HG03457 (cell line): Measurements from ENCODE around the gene CTNNBIP1.

Experiments
- ATAC-seq: cut with Tn5 transposase; IDR thresholded peaks from one replicate; pipeline ENCODE4 v1.9.1; 2021; ENCODE audit warnings: moderate number of reproducible peaks; ENCODE audit not compliant: unreplicated experiment

CTNNBIP1 gene

GRCh38 chr1:9881838-9882249, 28.2 kb downstream of the CTNNBIP1 start:
- no peak for ATAC-seq

GRCh38 chr1:9878404-9878803, 31.7 kb downstream of the CTNNBIP1 start:
- no peak for ATAC-seq

DNA sequence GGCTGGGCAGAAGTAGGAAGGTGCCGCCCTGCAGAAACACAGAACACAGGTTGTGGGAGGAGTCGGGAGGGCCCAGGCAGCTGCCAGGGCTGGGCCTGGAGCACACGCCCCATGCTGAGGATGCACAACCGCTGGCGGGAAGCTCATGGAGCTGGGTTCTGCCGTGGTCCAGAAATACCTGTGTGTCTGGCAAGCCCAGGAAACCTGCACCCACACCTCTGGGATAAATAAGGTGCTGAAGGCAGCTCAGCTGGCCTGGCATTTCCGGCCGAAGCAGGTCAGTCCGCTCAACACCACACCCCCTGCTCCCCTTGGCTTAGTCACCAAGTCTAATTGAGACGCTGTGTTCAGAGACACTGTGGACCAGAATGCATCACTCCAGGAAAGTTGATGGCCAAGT, 32.1 kb downstream of the CTNNBIP1 start:
- no peak for ATAC-seq

DNA sequence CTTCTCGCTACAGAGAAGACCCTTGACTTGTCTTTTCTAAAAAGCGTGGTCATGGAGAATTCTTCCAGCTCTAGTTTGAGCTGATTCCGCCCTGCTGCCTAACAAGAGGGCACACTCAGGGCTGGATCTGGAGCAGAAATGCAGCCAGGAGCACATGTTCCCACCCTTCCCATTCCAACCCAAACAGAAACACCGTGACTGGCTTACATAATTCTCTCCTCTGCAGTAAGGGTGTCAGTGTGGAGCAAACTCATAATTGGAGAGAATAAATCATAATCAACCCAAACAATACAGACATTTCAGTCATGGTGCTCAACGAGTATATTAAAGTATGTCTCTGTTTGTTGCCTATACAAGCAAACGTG, 34.5 kb downstream of the CTNNBIP1 start:
- no peak for ATAC-seq

DNA sequence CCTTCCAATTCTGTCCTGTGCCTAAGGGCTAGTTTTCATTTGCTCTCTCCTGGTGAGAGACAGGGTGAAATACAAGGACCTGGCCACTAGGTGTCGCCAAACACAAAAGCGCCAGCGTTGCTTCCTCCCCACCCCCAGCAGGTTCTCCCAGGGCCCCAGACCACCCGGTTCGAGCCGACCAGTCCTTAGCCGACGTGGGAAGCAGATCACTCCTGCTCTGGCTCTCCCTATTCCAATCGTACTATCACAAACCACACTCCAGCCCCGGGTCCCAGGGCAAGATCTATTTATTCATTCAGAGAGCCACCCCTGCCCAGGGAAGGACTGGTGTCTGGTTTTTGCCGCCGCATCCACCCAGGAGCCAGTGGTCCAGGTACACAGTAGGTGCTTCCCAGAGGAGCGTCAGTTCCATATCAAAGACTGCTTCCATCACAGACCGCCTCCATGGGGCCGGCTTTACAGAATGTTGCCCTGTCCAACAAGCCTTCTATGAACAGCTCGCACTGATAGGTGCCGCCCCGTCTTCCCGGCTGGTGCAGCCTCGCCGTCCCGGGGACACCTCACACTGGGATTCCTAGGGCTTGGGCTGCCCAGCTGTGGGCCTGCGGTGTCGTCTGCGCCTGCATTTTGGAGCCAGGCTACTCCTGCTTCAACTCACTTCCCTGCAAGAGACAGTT, 35.0 kb downstream of the CTNNBIP1 start:
- no peak for ATAC-seq

GRCh38 chr1:9874412-9874811, 35.7 kb downstream of the CTNNBIP1 start:
- ATAC-seq, result no peak

GRCh38 chr1:9873992-9874391, 36.1 kb downstream of the CTNNBIP1 start:
- no peak for ATAC-seq

- no peak for ATAC-seq
Observed at GRCh38 chr1:9873385-9873784, 36.7 kb downstream of the CTNNBIP1 start.

- no peak for ATAC-seq
Observed at GRCh38 chr1:9872430-9873165, 37.5 kb downstream of the CTNNBIP1 start.

DNA sequence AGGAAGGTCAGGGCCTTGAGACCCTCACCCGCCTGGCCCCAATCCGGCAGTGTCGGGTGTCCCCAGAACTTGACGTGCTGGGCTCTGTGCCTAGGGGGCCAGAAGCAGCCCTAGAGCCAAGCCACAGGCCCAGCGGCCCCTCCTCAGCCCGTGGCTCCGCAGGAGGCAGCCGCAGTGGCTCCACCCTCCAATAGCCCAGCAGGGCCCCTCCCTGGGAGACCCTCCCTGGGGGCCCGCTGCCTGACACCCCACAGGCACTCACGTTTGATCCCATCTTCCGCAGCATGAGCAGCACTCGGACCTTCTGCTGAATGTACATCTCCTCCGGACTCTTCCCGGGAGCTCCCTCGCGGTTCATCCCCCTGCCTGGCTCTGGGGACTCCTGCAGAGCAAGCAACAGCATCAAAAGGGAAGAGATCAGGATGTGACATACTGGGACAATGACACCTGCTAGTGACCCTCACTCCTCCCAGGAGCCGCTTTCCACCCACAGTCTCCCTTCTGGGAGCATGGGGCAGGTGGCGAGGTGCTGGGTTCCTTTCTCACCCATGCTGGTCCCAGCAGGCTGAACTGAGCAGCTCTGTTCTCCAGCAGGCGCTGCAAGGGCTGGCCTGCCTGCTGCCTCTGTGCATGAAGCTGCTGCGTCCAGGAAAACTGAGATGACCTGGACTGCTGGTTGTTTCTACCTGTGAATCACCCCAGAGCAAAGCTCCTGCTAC, 38.2 kb downstream of the CTNNBIP1 start:
- no peak for ATAC-seq

GRCh38 chr1:9871021-9871420, 39.0 kb downstream of the CTNNBIP1 start:
- ATAC-seq, result no peak

DNA sequence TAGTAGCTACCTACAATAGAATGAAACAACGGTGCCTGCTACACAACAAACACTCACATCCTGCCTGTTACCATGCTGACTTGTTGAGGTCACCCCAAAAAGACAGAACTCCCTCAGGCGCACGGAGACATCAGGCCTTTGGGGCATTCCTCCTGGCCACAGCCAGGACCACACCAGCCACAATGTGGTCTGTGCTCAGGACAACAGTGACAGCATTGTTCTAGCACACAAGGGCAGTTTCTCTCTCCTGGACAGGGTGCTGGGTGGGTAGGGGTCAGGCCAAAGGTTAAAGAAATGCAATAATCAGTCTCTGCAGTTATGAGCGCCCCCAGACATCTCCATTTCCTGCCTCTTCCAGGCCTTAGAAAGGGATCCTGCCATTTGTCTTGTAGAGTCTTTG, 39.5 kb downstream of the CTNNBIP1 start:
- ATAC-seq, result no peak

DNA sequence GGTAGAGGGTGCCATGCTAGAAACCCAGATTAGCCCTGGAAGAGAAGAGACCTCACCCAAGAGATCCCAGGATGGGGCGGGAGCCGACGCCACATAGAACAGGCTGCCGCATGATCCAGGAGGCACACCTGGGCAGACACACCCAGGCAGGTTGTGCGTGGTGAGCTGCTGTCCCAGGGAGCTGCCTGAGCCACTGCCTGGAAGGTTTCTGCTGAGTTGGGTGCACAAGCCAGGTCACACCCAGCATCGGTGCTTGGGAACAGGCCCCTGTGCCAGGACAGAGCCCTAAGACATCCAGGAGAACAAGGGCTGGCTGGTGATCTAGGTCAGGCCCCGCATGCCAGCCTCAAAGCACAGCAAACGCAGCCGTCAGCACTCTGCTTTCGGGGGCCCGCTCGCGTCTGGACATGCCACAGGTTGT, 40.2 kb downstream of the CTNNBIP1 start:
- ATAC-seq, result no peak

- no peak for ATAC-seq
Observed at GRCh38 chr1:9868244-9868590, 41.9 kb downstream of the CTNNBIP1 start.

DNA sequence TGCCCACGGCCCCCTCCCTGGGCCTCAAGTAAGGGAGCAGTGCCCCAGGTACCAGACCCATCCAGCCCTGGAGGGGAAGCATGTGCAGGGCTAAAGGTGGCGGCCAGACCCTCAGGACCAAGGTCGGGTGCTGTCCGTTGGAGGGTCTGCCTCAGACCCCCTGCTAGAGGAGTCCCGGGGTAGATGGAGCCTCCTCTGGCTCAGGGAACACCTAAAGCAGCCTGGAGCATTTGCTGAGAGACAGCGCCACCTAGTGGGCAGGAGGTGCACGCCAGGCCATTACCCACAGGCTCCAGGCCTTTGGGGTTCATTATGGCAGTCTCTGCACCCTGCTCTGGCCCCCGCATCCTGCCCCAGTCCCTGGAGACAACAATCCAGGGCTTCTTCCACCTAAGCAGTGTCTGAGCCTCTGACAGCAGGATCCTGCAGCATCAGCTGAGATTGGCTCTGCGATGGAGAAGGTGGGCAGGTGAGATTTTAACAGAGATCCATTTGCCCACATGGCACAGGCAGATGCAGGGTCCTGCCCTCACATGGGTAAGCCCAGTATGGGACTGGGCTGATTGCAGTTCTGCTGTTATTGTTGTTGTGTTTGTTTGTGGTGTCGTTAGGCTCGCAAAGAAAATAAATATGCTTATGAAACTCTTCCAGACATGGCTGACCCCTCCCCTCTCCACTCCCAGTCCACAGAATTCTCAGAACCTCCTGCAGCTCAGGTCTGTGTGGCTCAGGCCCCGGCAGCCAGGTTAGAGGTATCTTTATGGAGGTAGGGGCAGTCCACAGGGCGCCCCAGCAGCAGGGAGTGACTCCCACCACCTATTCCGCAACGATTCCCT, 42.4 kb downstream of the CTNNBIP1 start:
- no peak for ATAC-seq

DNA sequence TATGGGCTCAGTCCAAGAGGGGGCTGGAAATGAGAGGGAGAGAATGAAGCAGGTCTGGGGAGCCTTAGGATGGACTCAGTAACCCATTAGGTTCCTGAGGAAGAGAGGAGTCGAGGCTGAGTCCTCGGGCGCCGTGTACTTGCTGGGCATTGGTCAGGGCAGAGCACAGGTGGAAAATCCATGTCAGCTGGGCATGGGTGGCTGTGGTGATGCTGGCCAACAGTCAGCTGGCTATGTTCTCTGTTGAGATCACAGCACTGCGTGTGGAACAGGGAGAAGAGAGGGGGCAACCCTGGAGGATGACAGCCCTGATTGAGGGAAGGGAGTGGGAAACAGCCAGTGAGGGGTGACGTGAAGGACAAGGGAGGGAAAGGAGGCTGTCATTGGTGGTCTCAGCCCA, 43.2 kb downstream of the CTNNBIP1 start:
- no peak for ATAC-seq

- ATAC-seq, result no peak
Observed at GRCh38 chr1:9865724-9866123, 44.3 kb downstream of the CTNNBIP1 start.

DNA sequence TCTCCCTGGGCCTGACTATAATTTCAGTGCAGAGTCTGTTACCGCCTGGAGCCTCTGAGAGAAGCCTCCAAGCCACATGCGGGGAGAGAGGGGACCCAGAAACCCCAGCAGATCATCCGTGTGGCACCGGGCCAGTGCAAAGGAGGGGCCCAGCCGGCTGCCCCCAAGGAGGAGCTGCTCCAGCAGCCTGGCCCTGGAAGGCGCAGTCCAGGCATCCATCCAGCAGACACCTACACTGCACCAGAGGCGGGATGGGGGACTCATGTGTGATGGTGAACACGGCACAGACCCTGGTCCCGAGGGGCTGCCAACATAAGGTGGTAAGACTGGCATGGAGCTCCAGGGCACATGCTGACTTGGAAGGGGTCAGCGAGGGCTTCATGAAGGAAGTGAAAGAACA, 46.7 kb downstream of the CTNNBIP1 start:
- ATAC-seq, result no peak

DNA sequence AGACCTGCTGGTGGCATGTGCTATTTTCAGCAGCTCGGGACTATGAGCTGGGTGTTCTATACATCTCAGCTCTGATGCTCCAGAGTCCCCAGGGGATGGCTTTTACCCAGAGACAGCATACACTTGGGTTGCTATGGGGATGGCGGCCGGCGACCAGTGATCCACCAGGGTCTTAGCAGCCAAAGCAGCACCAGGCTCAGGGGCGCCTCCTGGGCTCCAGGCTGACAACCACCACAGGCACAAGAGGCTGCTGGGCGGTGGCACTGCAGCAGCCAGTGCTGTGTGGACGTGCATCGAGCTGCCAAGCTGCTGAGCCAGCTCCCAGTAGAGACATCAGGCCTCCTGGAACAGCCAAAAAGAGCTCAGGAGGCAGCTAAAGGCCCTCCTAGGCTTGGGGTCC, 48.7 kb downstream of the CTNNBIP1 start:
- no peak for ATAC-seq

DNA sequence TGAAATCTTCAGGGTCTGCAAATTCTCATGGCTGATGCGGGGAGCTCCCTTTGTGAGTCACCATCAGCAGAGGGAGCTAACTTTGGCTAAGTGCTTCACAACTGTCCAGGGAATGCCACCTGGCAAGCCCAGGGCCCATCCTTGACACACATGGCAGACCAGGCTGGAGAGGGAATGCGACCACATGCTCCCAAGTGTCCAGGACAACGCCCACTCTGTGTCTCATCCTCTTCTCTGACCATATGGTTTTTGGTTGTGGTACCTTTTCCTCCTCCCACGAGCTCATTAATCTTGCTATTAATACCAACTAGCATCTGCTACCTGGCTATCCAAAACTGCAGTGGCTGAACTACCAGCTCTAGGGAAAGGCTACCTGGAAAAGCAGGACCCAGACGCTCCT, 49.2 kb downstream of the CTNNBIP1 start:
- ATAC-seq, result no peak

DNA sequence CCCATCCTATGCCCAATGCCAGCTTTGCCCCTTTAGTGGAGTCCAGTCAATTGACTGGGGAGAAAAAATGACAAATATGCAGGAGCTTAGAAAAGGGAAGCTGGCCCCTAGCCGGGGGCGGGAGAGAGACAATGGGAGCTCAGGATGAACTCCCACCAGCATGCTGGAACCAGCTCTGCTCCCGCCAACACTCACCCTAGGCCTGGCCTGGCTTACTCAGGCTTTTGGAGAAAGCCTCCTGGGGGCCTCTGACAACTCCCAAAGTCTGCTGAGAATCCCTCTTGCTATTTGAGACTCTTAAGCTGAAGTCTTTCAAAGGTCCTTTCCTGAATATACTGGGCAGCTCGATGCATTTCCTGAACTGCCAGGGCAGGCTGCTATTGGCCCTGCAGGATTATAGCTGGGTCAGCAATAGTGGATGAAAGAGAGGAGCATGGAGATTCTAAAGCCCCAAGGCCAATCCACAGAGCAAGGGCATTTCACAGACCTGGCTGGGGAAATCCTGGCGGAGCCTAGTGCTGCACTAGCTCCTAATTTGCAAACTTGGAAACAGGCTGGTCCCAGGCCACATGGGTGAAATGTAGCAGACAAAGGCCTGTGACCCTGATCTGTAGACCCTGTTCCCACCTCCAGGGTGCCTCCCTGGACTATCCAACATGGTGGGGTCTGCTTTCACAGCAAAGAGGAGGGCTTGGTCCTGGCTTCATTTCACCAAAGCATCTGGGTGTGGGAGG, 50.6 kb downstream of the CTNNBIP1 start:
- ATAC-seq, result no peak
